NCI-H2029 (cell line): Measurements from ENCODE around the gene CC2D1A.

Source experiments
- DNase-seq: peaks from one replicate; lab custom pipeline; 2025; lab: John Stamatoyannopoulos, UW

The CC2D1A gene

GRCh38 chr19:13877303-13877702, 28.7 kb upstream of the CC2D1A start:
- DNase-seq: no peak

- peak; percentile 82 for DNase-seq
These were observed 25.6 kb upstream of the CC2D1A start for GRCh38 chr19:13880059-13881043.

GRCh38 chr19:13881251-13881691, 24.7 kb upstream of the CC2D1A start:
- no peak for DNase-seq

GRCh38 chr19:13881692-13882418, 24.1 kb upstream of the CC2D1A start:
- DNase-seq: no peak

- DNase-seq: no peak
These were observed 23.6 kb upstream of the CC2D1A start for GRCh38 chr19:13882419-13882795.

- DNase-seq: no peak
These were observed 23.2 kb upstream of the CC2D1A start for GRCh38 chr19:13882836-13883235.

GRCh38 chr19:13883516-13884064, 22.4 kb upstream of the CC2D1A start:
- no peak for DNase-seq

- DNase-seq: peak; percentile 32
These were observed 21.0 kb upstream of the CC2D1A start for GRCh38 chr19:13884726-13885591.

- DNase-seq: no peak
These were observed 20.1 kb upstream of the CC2D1A start for GRCh38 chr19:13885826-13886365.

GRCh38 chr19:13887018-13887436, 19.0 kb upstream of the CC2D1A start:
- DNase-seq: no peak

GRCh38 chr19:13887517-13887916, 18.5 kb upstream of the CC2D1A start:
- no peak for DNase-seq

GRCh38 chr19:13888281-13888680, 17.7 kb upstream of the CC2D1A start:
- no peak for DNase-seq

- no peak for DNase-seq
These were observed 15.9 kb upstream of the CC2D1A start for GRCh38 chr19:13890136-13890535.

GRCh38 chr19:13892870-13893269, 13.1 kb upstream of the CC2D1A start:
- no peak for DNase-seq

GRCh38 chr19:13894552-13894951, 11.4 kb upstream of the CC2D1A start:
- DNase-seq: no peak

- DNase-seq: no peak
These were observed 9.8 kb upstream of the CC2D1A start for GRCh38 chr19:13896227-13896626.

GRCh38 chr19:13899393-13899792, 6.6 kb upstream of the CC2D1A start:
- DNase-seq: no peak

GRCh38 chr19:13899912-13900584, 6.0 kb upstream of the CC2D1A start:
- DNase-seq: no peak

- DNase-seq: no peak
These were observed 2.9 kb upstream of the CC2D1A start for GRCh38 chr19:13902993-13903555.

- no peak for DNase-seq
These were observed 512 bp downstream of the CC2D1A start for GRCh38 chr19:13906521-13906904.

GRCh38 chr19:13906910-13907309, 909 bp downstream of the CC2D1A start:
- DNase-seq: no peak
